Activated naive CD4-positive, alpha-beta T cell treated with anti-CD3 and anti-CD28 coated beads, Interleukin-2, amount 50 U/mL, for 72 hours (primary cell): ENCODE results near the gene SMC3. TPM values are rescaled to one million over a fixed set of nuclear protein-coding genes. Genes with fewer than 3 reads are reported as not detected.
"Not testable (repeated sequence)": the region's sequence is repeated elsewhere in the genome, so short reads cannot be mapped to it uniquely, and the experiment has no call there.

Experiments
- ATAC-seq, 2 donors: fragments of 150-1000 bp; cut with Tn5 transposase; 2 replicates each; pipeline ENCODE4 v1.10.0; 2021; ENCODE audit warnings: mild to moderate bottlenecking in 2 of 2, moderate library complexity in 2 of 2
- DNase-seq, 2 donors: peaks; one replicate each; pipeline ENCODE4 v3.0.0; 2021 to 2022; ENCODE audit warnings: low spot score in 2 of 2
- H3K27ac Mint-ChIP-seq, 2 donors: one replicate each; pipeline ENCODE4 v1.8.0; 2022; ENCODE audit warnings: mild to moderate bottlenecking in 2 of 2, mixed read lengths in 2 of 2
- H3K36me3 Mint-ChIP-seq, 2 donors: one replicate each; pipeline ENCODE4 v1.8.0; 2022; ENCODE audit warnings: mixed read lengths in 2 of 2
- H3K9me3 Mint-ChIP-seq, 2 donors: one replicate each; pipeline ENCODE4 v1.8.0; 2022; ENCODE audit warnings: mixed read lengths in 2 of 2
- total RNA-seq, 2 donors: library from RNA; stranded (reverse); gene quantifications; one replicate each; pipeline ENCODE4 v1.2.3, GENCODE V29; 2022

SMC3 gene
- total RNA-seq, 2 donors from 2014 or later: 70.7 to 110 TPM

- Mint-ChIP-seq H3K9me3 (peaks cover 0 to 4% of the 10 kb centered on the region in 2 donors), H3K27ac (no peak overlapping the region), H3K36me3 (peaks cover 0 to 5% of the 10 kb centered on the region in 2 donors)
- ATAC-seq (no peak), DNase-seq (no peak)
Observed at GRCh38 chr10:110629680-110630191, 62.2 kb downstream of the SMC3 start.

GRCh38 chr10:110631934-110632333 is 64.4 kb downstream of the SMC3 start:
- Mint-ChIP-seq H3K27ac (no peak overlapping the region), H3K9me3 (peaks cover 0 to 4% of the 10 kb centered on the region in 2 donors), H3K36me3 (peaks cover 0 to 5% of the 10 kb centered on the region in 2 donors)
- DNase-seq (no peak), ATAC-seq (no peak)

- ATAC-seq (no peak), DNase-seq (no peak)
- no peak overlapping the region for H3K27ac Mint-ChIP-seq
- peaks cover 0 to 4% of the 10 kb centered on the region in 2 donors for H3K9me3 Mint-ChIP-seq
- peaks cover 0 to 5% of the 10 kb centered on the region in 2 donors for H3K36me3 Mint-ChIP-seq
Observed at GRCh38 chr10:110632591-110633215, 65.2 kb downstream of the SMC3 start.

GRCh38 chr10:110634527-110635209 is 67.2 kb downstream of the SMC3 start:
- DNase-seq (no peak), ATAC-seq (no peak)
- no peak overlapping the region for H3K27ac Mint-ChIP-seq
- H3K9me3 Mint-ChIP-seq: no peaks in the 10 kb centered on the region
- no peaks in the 10 kb centered on the region for H3K36me3 Mint-ChIP-seq

DNA sequence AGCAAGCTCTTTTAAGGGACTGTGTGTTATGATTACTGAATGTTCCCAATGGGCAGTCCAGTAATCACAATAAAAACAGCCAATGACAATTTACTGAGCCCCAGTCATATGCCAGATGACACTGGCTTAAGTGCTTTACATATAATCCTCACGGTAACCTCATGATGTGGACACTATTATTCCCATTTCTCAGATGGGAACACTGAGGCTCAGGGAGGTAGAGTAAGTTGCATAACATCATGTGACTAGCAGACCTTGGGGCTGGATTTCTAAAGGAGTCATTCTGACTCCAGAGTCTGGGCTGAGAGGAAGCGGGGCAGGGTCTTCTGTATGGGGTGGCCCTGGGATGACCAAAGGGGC is 69.1 kb downstream of the SMC3 start:
- ATAC-seq (no peak), DNase-seq (no peak)
- H3K36me3 Mint-ChIP-seq: no peaks in the 10 kb centered on the region
- no peaks in the 10 kb centered on the region for H3K9me3 Mint-ChIP-seq
- H3K27ac Mint-ChIP-seq: no peak overlapping the region

- H3K9me3 Mint-ChIP-seq: no peaks in the 10 kb centered on the region
- no peaks in the 10 kb centered on the region for H3K36me3 Mint-ChIP-seq
- no peak overlapping the region for H3K27ac Mint-ChIP-seq
- no peak for DNase-seq
- ATAC-seq: no peak
Observed at GRCh38 chr10:110636932-110637557, 69.5 kb downstream of the SMC3 start.

GRCh38 chr10:110637558-110638053 is 70.1 kb downstream of the SMC3 start:
- no peak for DNase-seq
- Mint-ChIP-seq H3K27ac (no peak overlapping the region), H3K9me3 (no peaks in the 10 kb centered on the region), H3K36me3 (peaks cover 0 to 3% of the 10 kb centered on the region in 2 donors)
- no peak for ATAC-seq

DNA sequence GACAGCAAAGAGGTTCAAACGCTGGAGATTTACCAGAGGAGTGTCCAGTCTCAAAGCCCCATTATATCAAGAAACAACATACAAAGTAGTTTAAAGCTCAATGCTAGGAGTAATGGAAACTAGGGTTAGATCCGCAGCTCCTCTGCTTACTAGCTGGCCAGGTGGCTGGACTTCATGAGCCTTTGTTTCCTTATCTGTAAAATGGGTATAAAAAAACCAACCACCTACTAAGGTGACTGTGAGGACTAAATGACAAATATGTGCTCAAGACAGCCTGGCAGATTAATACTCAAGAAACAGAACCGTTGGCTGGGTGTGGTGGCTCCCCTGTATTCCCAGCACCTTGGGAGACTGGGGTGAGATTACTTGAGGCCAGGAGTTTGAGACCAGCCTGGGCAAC is 70.8 kb downstream of the SMC3 start:
- ATAC-seq (no peak), DNase-seq (no peak)
- Mint-ChIP-seq H3K36me3 (peaks cover 0 to 9% of the 10 kb centered on the region in 2 donors), H3K9me3 (no peaks in the 10 kb centered on the region), H3K27ac (no peak overlapping the region)

DNA sequence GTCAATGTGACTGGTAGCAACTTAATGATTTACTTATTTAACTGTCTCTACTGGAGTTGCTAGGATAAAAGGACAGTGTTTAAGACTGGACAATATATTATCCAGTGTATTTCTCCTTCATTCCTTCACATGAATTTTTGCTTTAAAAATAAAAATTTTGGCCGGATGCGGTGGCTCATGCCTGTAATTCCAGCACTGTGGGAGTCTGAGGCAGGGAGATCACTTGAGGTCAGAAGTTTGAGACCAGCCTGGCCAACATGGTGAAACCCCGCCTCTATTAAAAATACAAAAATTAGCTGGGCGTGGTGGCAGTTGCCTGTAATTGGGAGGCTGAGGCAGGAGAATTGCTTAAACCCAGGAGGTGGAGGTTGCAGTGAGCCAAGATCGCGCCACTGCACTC is 71.6 kb downstream of the SMC3 start:
- H3K27ac Mint-ChIP-seq, ATAC-seq, DNase-seq, H3K9me3 Mint-ChIP-seq: not testable (repeated sequence)
- H3K36me3 Mint-ChIP-seq: peaks cover 0 to 10% of the 10 kb centered on the region in 2 donors

- H3K27ac Mint-ChIP-seq, ATAC-seq: not testable (repeated sequence)
Observed at GRCh38 chr10:110639858-110640257, 72.4 kb downstream of the SMC3 start.

GRCh38 chr10:110641256-110641655 is 73.8 kb downstream of the SMC3 start:
- peaks cover 0 to 10% of the 10 kb centered on the region in 2 donors for H3K36me3 Mint-ChIP-seq
- H3K9me3 Mint-ChIP-seq: no peaks in the 10 kb centered on the region
- DNase-seq: peak in 1 of 2 donors; percentile 39
- no peak overlapping the region for H3K27ac Mint-ChIP-seq
- peak; percentile 75 to 76 for ATAC-seq

More at GRCh38 chr10:110639858-110640257, 72.4 kb downstream of the SMC3 start:
- H3K36me3 Mint-ChIP-seq: peaks cover 0 to 10% of the 10 kb centered on the region in 2 donors
- not testable (repeated sequence) for DNase-seq, H3K9me3 Mint-ChIP-seq

DNA sequence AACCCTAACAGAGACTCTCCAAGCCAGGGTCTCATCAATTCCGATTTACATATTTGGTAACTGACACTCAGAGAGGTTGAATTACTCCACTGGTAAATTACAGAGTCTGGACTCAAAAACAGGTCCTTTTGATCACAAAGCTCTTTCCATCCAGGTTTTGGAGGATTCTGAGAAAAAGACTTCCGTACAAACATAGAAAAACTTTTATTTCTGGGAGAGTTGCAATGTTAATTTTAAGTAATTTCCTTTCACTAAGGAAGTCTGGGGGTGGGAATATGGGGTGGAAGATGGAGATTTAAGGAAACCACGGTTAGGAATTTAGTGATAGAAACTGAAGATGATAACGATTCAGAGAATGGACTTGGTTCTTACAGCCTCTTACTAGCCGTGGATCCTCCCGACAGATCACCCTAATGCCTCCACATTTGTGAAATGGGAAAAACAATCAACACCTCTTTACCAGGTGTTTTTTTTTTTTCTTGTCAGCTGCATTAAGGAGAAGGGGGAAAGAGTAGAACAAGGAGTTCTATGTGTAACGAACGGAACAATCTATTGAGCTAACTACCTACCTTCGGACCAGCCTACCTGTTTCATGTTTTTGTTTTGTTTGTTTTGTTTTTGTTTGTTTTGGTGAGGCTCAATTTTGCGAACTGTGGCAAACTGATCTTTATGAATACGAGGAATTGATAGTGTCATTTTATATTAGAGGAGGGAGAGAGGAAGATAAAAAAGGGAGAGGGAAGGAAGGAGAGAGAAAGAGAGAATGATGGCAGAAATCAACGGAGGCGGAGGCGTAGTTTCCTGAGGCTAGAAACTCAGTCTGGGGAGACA is 74.9 kb downstream of the SMC3 start:
- ATAC-seq (no peak), DNase-seq (no peak)
- Mint-ChIP-seq H3K27ac (no peak overlapping the region), H3K9me3 (no peaks in the 10 kb centered on the region), H3K36me3 (peaks cover 0 to 10% of the 10 kb centered on the region in 2 donors)

DNA sequence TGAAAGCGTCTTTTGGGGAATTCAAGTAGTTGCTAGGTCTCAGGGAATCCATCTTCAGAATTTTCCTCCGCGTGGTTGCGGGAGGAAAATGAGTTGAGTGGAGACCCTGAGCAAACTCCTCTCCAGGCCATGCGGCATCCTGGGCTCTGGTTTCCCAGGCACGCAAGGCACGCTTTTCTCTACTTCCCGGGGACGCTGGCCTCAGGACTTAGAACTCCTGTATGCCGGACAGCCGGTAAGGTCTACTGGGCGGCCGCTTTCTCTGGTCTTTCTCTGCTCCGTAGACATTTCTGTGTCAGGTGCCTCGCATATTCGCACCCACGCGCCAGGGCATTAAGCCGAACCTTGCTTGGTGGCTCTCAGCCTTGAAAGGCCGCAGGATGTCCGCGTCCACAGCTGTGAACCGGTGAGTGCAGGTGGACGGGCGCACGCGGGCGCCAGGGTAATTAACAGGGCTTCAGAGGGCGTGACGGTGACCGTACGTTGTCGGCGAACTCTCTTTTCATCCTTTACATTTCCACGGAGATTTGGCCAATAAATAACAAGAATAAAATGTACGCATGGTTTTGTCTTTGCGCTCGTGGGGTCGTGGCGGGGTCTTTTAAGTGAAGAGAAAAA is 75.6 kb downstream of the SMC3 start:
- ATAC-seq (peak in 1 of 2 donors; percentile 28), DNase-seq (no peak)
- Mint-ChIP-seq H3K9me3 (no peaks in the 10 kb centered on the region), H3K27ac (no peak overlapping the region), H3K36me3 (peaks cover 0 to 10% of the 10 kb centered on the region in 2 donors)

DNA sequence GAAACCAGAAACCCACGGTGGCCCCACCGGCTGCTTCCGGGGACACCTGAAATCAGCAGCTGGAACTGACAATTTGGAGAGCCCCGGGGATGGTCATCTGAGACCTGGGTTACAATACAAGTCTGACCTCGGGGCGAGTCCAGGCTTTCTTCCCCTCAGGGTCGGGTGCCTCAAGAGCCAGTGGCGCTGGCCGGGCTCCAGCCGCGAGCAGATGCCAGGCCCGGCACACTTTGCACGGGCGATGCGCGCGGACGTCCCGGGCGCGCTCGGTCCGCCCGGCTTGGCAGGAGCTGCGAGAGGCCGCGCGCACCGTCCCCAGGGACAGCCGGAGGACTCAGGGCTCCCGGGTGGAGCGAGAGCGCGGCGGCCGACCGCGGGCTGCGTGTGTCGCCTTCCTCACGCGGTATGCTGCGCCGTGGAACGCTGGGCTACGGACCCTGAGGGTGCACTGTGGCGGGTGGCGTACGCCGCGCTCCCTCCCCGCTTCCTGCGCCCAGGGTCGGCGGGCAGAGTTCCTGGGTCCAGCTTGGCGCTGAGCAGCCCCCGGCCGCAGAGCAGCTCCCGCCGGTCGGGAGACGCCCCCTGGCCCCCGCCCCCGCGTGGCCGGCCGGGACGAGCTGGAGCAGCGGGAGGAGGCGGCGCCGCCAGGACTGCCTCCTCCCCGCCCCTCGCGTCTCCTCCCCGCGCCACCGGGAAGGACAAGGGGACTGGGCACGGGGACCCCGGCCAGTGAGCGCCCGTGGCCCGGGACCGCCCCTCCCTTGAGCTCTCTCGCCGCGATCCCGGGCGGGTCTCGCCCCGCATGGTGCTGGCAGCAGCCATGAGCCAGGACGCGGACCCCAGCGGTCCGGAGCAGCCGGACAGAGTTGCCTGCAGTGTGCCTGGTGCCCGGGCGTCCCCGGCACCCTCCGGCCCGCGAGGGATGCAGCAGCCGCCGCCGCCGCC is 76.4 kb downstream of the SMC3 start, which contains the start of gene RBM20:
RBM20 (plus strand) TSS at position 684 of the 945 bp plus-strand sequence; CDS start at position 803, 119 bp downstream.
- Mint-ChIP-seq H3K36me3 (peaks cover 0 to 10% of the 10 kb centered on the region in 2 donors), H3K27ac (no peak within 1 kb of the TSS), H3K9me3 (no peaks in the 10 kb centered on the region)
- DNase-seq (peak in 1 of 2 donors; percentile 24), ATAC-seq (peak; percentile 47 to 70)
